Gastrocnemius medialis (tissue), 4 donors: ENCODE measurements around the gene CDK14.

Experiments
- POLR2A ChIP-seq, 2 donors: fragments of 450-650 bp; IDR thresholded peaks; one replicate each; pipeline ENCODE4 v1.6.1; 2017; ENCODE audit warnings: antibody characterized with exemption in 2 of 2, mild to moderate bottlenecking in 2 of 2, moderate library complexity in 2 of 2
- TF ChIP-seq, protein P1 (sequence below), 5 experiments: fragments of 450-650 bp in 3 of 5; fragments of 200-600 bp in 2 of 5; sonication (generic) in 2 of 5; IDR thresholded peaks in 4 of 5; conservative IDR thresholded peaks in 1 of 5; 1 replicate in 4 of 5; 2 replicates in 1 of 5; pipeline ENCODE4 v1.5.1; 2016 to 2019; ENCODE audit warnings: antibody characterized with exemption in 5 of 5, mild to moderate bottlenecking in 3 of 5, moderate library complexity in 3 of 5

DNA sequence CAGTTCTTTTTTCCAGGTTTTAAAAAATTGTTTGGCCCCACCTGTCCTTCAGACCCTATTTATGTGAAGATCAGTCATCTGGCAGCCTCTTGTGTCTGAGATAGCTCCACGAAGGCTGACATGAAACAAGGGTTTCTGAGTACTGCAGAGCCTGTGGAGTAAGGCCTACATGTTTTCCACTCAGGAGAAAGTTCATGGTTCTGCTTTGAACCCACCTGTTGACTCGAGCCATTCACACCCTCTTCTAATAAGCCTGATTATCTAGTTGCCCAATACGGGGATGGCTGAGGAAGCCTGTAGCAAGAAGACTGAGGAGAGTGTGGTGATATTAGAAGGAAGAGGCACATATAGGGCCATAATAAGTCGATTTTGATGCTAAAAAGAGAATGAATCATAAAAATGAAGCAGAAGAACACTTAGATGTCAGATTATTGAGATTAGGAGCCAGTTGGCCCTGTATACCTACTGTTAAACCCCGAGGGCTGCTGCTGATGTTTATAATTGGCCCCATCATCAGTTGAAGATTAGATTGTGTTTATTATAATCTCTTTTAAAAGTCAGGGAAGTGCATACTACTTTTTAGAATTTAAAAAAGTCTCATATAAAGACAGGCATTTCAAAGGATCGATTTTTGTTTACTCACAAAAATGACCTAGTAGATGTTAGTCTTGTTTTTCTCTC is 109.4 kb downstream of the CDK14 start:
- TF ChIP-seq, protein P1, sequence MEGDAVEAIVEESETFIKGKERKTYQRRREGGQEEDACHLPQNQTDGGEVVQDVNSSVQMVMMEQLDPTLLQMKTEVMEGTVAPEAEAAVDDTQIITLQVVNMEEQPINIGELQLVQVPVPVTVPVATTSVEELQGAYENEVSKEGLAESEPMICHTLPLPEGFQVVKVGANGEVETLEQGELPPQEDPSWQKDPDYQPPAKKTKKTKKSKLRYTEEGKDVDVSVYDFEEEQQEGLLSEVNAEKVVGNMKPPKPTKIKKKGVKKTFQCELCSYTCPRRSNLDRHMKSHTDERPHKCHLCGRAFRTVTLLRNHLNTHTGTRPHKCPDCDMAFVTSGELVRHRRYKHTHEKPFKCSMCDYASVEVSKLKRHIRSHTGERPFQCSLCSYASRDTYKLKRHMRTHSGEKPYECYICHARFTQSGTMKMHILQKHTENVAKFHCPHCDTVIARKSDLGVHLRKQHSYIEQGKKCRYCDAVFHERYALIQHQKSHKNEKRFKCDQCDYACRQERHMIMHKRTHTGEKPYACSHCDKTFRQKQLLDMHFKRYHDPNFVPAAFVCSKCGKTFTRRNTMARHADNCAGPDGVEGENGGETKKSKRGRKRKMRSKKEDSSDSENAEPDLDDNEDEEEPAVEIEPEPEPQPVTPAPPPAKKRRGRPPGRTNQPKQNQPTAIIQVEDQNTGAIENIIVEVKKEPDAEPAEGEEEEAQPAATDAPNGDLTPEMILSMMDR (IDR thresholded peaks at IDR 0.05 in 4 of 5, conservative IDR thresholded peaks at IDR 0.05 in 1 of 5): no peak
- no peak for TF ChIP-seq POLR2A (IDR thresholded peaks at IDR 0.05)
